Astrocyte (in vitro differentiated cells and primary cell): ENCODE results near the gene SESN2. TPM values are rescaled to one million over a fixed set of nuclear protein-coding genes. Genes with fewer than 3 reads are reported as not detected.

Experiments
- DNase-seq: peaks from one replicate; pipeline ENCODE4 v3.0.0-alpha.2; 2010; ENCODE audit warnings: low read depth
- FAIRE-seq: peaks from 2 replicates; lab custom pipeline; 2011; peaks lifted over from hg19 to GRCh38; lab: Jason Lieb, UNC
- H2AFZ ChIP-seq: 2 replicates; pipeline ENCODE4 v1.6.0; 2012; ENCODE audit warnings: low read depth, low read length, inconsistent platforms
- H3K27ac ChIP-seq: 2 replicates; pipeline ENCODE4 v1.5.1; 2011; ENCODE audit warnings: low read depth, low read length, inconsistent platforms
- H3K27me3 ChIP-seq: 2 replicates; pipeline ENCODE4 v1.6.0; 2011; ENCODE audit warnings: low read length, inconsistent platforms; ENCODE audit not compliant: insufficient read depth
- H3K36me3 ChIP-seq: 2 replicates; pipeline ENCODE4 v1.5.1; 2011; ENCODE audit warnings: low read length, inconsistent platforms; ENCODE audit not compliant: insufficient read depth
- H3K4me1 ChIP-seq: 2 replicates; pipeline ENCODE4 v1.5.1; 2011; ENCODE audit warnings: low read length, inconsistent platforms; ENCODE audit not compliant: insufficient read depth
- H3K4me2 ChIP-seq: 2 replicates; pipeline ENCODE4 v1.6.0; 2012; ENCODE audit warnings: low read length, inconsistent platforms
- H3K4me3 ChIP-seq: 2 replicates; pipeline ENCODE4 v1.5.1; 2011; ENCODE audit warnings: low read depth, mild to moderate bottlenecking, low read length, inconsistent platforms; ENCODE audit not compliant: insufficient read depth
- H3K79me2 ChIP-seq: 2 replicates; pipeline ENCODE4 v1.6.0; 2012; ENCODE audit warnings: mild to moderate bottlenecking, low read length, inconsistent platforms; ENCODE audit not compliant: insufficient read depth
- H3K9ac ChIP-seq: 2 replicates; pipeline ENCODE4 v1.6.0; 2012; ENCODE audit warnings: mild to moderate bottlenecking, low read length, inconsistent platforms
- H3K9me3 ChIP-seq: 2 replicates; pipeline ENCODE4 v1.5.1; 2012; ENCODE audit warnings: low read depth, mild to moderate bottlenecking, low read length, inconsistent platforms; ENCODE audit not compliant: insufficient read depth
- H4K20me1 ChIP-seq: 2 replicates; pipeline ENCODE4 v1.6.0; 2012; ENCODE audit warnings: low read length, inconsistent platforms; ENCODE audit not compliant: insufficient read depth
- H3K27ac Mint-ChIP-seq: one replicate; pipeline ENCODE4 v1.8.0; 2021; ENCODE audit warnings: mild to moderate bottlenecking, mixed read lengths; ENCODE audit not compliant: unreplicated experiment
- H3K27me3 Mint-ChIP-seq: one replicate; pipeline ENCODE4 v1.8.0; 2021; ENCODE audit warnings: low read depth, mixed read lengths; ENCODE audit not compliant: unreplicated experiment
- H3K36me3 Mint-ChIP-seq: one replicate; pipeline ENCODE4 v1.8.0; 2021; ENCODE audit warnings: low read depth, mixed read lengths; ENCODE audit not compliant: unreplicated experiment
- H3K4me1 Mint-ChIP-seq: one replicate; pipeline ENCODE4 v1.8.0; 2021; ENCODE audit warnings: low read depth, mixed read lengths; ENCODE audit not compliant: unreplicated experiment
- H3K4me3 Mint-ChIP-seq: one replicate; pipeline ENCODE4 v1.8.0; 2021; ENCODE audit warnings: mild to moderate bottlenecking, moderate library complexity, mixed read lengths; ENCODE audit not compliant: unreplicated experiment
- H3K9me3 Mint-ChIP-seq: one replicate; pipeline ENCODE4 v1.8.0; 2021; ENCODE audit warnings: mild to moderate bottlenecking, mixed read lengths; ENCODE audit not compliant: unreplicated experiment
- EZH2 ChIP-seq: IDR thresholded peaks from 2 replicates; pipeline ENCODE4 v1.6.1; 2012; ENCODE audit warnings: mild to moderate bottlenecking, low read length, inconsistent platforms; ENCODE audit not compliant: insufficient read depth
- total RNA-seq: library from RNA; stranded (reverse); gene quantifications from 2 replicates; pipeline ENCODE4 v1.2.1, GENCODE V29; 2021
- TF ChIP-seq, protein P1 (sequence below): IDR thresholded peaks from 2 replicates; pipeline ENCODE4 v1.5.1; 2011; ENCODE audit warnings: low read depth, mild to moderate bottlenecking, inconsistent platforms, low read length, moderate library complexity; ENCODE audit not compliant: insufficient read depth

Gene SESN2
- total RNA-seq, 1 donor from 2014 or later, result 78.3 TPM

DNA sequence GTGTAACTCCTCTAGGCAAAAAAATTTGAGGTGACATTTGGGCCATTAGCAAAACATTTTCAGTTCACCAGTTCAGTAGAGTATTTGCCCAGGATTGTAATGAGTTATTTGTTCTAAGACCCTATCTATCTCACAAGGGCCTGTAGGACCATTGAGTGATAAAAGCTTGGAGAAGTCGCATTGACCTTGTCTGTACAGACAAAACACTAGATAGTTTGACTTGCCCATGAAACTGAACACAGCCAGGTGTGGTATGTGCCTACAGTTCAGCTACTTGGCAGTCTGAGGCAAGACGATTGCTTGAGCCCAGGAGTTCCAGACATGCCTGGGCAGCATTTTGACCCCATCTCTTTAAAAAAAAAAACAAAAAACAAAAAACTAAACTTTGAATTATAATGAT lies 20.3 kb upstream of the SESN2 start:
- Histone ChIP-seq H3K27me3 (no peaks in the 10 kb centered on the region), H3K4me3 (no peak overlapping the region), H3K27ac (no peak overlapping the region), H2AFZ (no peak overlapping the region), H3K4me2 (no peak overlapping the region), H3K9ac (no peak overlapping the region), H3K4me1 (peaks cover 10% of the 10 kb centered on the region), H3K79me2 (peaks cover 25% of the 10 kb centered on the region), H3K36me3 (peaks cover 6% of the 10 kb centered on the region), H3K9me3 (no peaks in the 10 kb centered on the region), H4K20me1 (peaks cover 12% of the 10 kb centered on the region)
- H3K27ac Mint-ChIP-seq, result no peak overlapping the region
- FAIRE-seq (no peak), DNase-seq (no peak)
- H3K36me3 Mint-ChIP-seq, result no peaks in the 10 kb centered on the region
- H3K4me3 Mint-ChIP-seq, result peak overlapping the region; percentile 50
- no peaks in the 10 kb centered on the region for H3K27me3 Mint-ChIP-seq
- TF ChIP-seq, protein P1, sequence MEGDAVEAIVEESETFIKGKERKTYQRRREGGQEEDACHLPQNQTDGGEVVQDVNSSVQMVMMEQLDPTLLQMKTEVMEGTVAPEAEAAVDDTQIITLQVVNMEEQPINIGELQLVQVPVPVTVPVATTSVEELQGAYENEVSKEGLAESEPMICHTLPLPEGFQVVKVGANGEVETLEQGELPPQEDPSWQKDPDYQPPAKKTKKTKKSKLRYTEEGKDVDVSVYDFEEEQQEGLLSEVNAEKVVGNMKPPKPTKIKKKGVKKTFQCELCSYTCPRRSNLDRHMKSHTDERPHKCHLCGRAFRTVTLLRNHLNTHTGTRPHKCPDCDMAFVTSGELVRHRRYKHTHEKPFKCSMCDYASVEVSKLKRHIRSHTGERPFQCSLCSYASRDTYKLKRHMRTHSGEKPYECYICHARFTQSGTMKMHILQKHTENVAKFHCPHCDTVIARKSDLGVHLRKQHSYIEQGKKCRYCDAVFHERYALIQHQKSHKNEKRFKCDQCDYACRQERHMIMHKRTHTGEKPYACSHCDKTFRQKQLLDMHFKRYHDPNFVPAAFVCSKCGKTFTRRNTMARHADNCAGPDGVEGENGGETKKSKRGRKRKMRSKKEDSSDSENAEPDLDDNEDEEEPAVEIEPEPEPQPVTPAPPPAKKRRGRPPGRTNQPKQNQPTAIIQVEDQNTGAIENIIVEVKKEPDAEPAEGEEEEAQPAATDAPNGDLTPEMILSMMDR, result no peak
- TF ChIP-seq EZH2, result no peak
- peaks cover 4% of the 10 kb centered on the region for H3K4me1 Mint-ChIP-seq
- H3K9me3 Mint-ChIP-seq, result no peaks in the 10 kb centered on the region

- H3K9me3 Mint-ChIP-seq, result no peaks in the 10 kb centered on the region
- no peaks in the 10 kb centered on the region for H3K27me3 Mint-ChIP-seq
- H3K27ac Mint-ChIP-seq, result no peak overlapping the region
- H2AFZ ChIP-seq, result no peak overlapping the region
- peaks cover 10% of the 10 kb centered on the region for H3K4me1 ChIP-seq
- peaks cover 4% of the 10 kb centered on the region for H3K4me1 Mint-ChIP-seq
- TF ChIP-seq EZH2, result no peak
- TF ChIP-seq, protein P1, result no peak
- no peaks in the 10 kb centered on the region for H3K27me3 ChIP-seq
- peaks cover 6% of the 10 kb centered on the region for H3K36me3 ChIP-seq
- no peak overlapping the region for H3K4me3 Mint-ChIP-seq
- H3K79me2 ChIP-seq, result peaks cover 25% of the 10 kb centered on the region
- H3K4me2 ChIP-seq, result no peak overlapping the region
- FAIRE-seq, result no peak
- no peaks in the 10 kb centered on the region for H3K9me3 ChIP-seq
- H3K36me3 Mint-ChIP-seq, result no peaks in the 10 kb centered on the region
- no peak overlapping the region for H3K9ac ChIP-seq
- no peak overlapping the region for H3K27ac ChIP-seq
- no peak for DNase-seq
- peaks cover 12% of the 10 kb centered on the region for H4K20me1 ChIP-seq
- H3K4me3 ChIP-seq, result no peak overlapping the region
These were observed 19.3 kb upstream of the SESN2 start for GRCh38 chr1:28240024-28240423.

DNA sequence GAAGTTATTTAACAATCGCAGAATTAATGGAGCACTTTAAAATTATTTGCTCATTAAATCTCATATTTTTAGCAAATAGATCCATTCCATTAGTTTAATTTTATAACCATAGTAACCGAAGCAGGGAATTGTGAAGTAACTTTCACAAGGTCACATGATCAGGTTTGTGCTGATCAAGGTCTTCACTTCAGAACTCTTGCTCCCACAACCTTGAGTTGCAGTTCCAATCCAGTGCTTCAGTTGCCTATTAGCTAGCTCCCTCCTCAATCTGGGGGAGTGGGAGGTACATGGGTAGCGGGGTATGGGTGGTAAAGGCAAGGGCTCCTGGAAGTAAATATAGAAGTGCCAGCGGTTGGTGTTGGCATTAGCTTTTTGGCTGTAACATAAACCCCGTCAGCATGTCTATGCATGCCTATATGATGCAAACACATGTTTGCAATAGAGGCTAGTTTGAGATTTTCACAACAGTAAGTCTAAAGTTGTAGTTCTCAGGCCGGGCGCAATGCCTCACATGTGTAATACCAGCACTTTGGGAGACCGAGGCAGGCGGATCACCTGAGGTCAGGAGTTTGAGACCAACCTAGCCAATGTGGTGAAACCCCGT lies 17.6 kb upstream of the SESN2 start:
- H3K27me3 ChIP-seq, result no peaks in the 10 kb centered on the region
- peaks cover 10% of the 10 kb centered on the region for H4K20me1 ChIP-seq
- FAIRE-seq (no peak), DNase-seq (no peak)
- H3K4me3 Mint-ChIP-seq, result no peak overlapping the region
- H3K36me3 Mint-ChIP-seq, result no peaks in the 10 kb centered on the region
- no peaks in the 10 kb centered on the region for H3K27me3 Mint-ChIP-seq
- no peak overlapping the region for H3K4me3 ChIP-seq
- H3K27ac ChIP-seq, result no peak overlapping the region
- H3K79me2 ChIP-seq, result peaks cover 20% of the 10 kb centered on the region
- H2AFZ ChIP-seq, result no peak overlapping the region
- H3K36me3 ChIP-seq, result peaks cover 6% of the 10 kb centered on the region
- H3K4me1 Mint-ChIP-seq, result peaks cover 4% of the 10 kb centered on the region
- no peaks in the 10 kb centered on the region for H3K9me3 ChIP-seq
- H3K9me3 Mint-ChIP-seq, result no peaks in the 10 kb centered on the region
- H3K27ac Mint-ChIP-seq, result no peak overlapping the region
- no peak overlapping the region for H3K4me2 ChIP-seq
- H3K4me1 ChIP-seq, result peaks cover 12% of the 10 kb centered on the region
- no peak for TF ChIP-seq EZH2
- TF ChIP-seq, protein P1, result no peak
- H3K9ac ChIP-seq, result no peak overlapping the region
